Liver (tissue), 9 donors: ENCODE measurements around the gene SHC3. TPM values are rescaled to one million over a fixed set of nuclear protein-coding genes. Genes with fewer than 3 reads are reported as not detected.

Experiments used
- DNase-seq: peaks from one replicate; pipeline ENCODE4 v3.0.0-alpha.2; 2017; ENCODE audit warnings: low spot score
- H3K27ac ChIP-seq, 2 donors: one replicate each; pipeline ENCODE4 v1.7.0; 2013; ENCODE audit warnings: inconsistent platforms in 2 of 2, low read length in 2 of 2, control low read depth in 1 of 2, low read depth in 1 of 2, mild to moderate bottlenecking in 1 of 2
- H3K27me3 ChIP-seq, 4 donors: one replicate each; pipeline versions ENCODE4 v1.6.1 to v1.7.0; 2013; ENCODE audit warnings: low read length in 3 of 4, inconsistent platforms in 1 of 4, mild to moderate bottlenecking in 1 of 4, moderate library complexity in 1 of 4; ENCODE audit not compliant: control insufficient read depth in 4 of 4, insufficient read depth in 4 of 4
- H3K36me3 ChIP-seq, 4 donors: one replicate each; pipeline versions ENCODE4 v1.6.1 to v1.7.0; 2013; ENCODE audit warnings: low read length in 3 of 4, mild to moderate bottlenecking in 3 of 4, low read depth in 1 of 4, moderate library complexity in 1 of 4; ENCODE audit not compliant: control insufficient read depth in 4 of 4, insufficient read depth in 3 of 4
- H3K4me1 ChIP-seq, 4 donors: one replicate each; pipeline versions ENCODE4 v1.6.1 to v1.7.0; 2013; ENCODE audit warnings: low read length in 3 of 4, mild to moderate bottlenecking in 3 of 4, moderate library complexity in 1 of 4; ENCODE audit not compliant: control insufficient read depth in 4 of 4, insufficient read depth in 4 of 4
- H3K4me3 ChIP-seq, 3 donors: one replicate each; pipeline versions ENCODE4 v1.6.1 to v1.7.0; 2013; ENCODE audit warnings: low read length in 3 of 3, control low read depth in 1 of 3, low read depth in 1 of 3, mild to moderate bottlenecking in 1 of 3
- H3K9ac ChIP-seq, 2 donors: one replicate each; pipeline ENCODE4 v1.7.0; 2013; ENCODE audit warnings: low read length in 2 of 2, mild to moderate bottlenecking in 2 of 2, moderate library complexity in 2 of 2, control low read depth in 1 of 2, low read depth in 1 of 2
- H3K9me3 ChIP-seq, 4 donors: one replicate each; pipeline versions ENCODE4 v1.6.1 to v1.7.0; 2013; ENCODE audit warnings: low read length in 3 of 4; ENCODE audit not compliant: control insufficient read depth in 4 of 4
- EGR1 ChIP-seq, 2 donors: IDR thresholded peaks; 2 replicates each; pipeline ENCODE4 v1.6.1; 2016 to 2018; ENCODE audit warnings: antibody characterized with exemption in 2 of 2, low read depth in 2 of 2
- FOXA1 ChIP-seq: IDR thresholded peaks from 2 replicates; pipeline ENCODE4 v1.6.1; 2016; ENCODE audit warnings: antibody characterized with exemption
- FOXA2 ChIP-seq: IDR thresholded peaks from 2 replicates; pipeline ENCODE4 v1.6.1; 2016; ENCODE audit warnings: antibody characterized with exemption
- GABPA ChIP-seq, 2 donors: IDR thresholded peaks in 1 of 2; conservative IDR thresholded peaks in 1 of 2; 2 replicates each; pipeline ENCODE4 v1.6.1; 2016; ENCODE audit warnings: antibody characterized with exemption in 2 of 2, mild to moderate bottlenecking in 1 of 2, moderate library complexity in 1 of 2
- HNF4A ChIP-seq, 2 donors: conservative IDR thresholded peaks; 2 replicates each; pipeline ENCODE4 v1.6.1; 2016; ENCODE audit warnings: antibody characterized with exemption in 2 of 2, mild to moderate bottlenecking in 2 of 2
- HNF4G ChIP-seq: IDR thresholded peaks from 2 replicates; pipeline ENCODE4 v1.6.1; 2016; ENCODE audit warnings: antibody characterized with exemption
- JUND ChIP-seq, 2 donors: IDR thresholded peaks; 2 replicates each; pipeline ENCODE4 v1.6.1; 2016; ENCODE audit warnings: antibody characterized with exemption in 2 of 2
- NR2F2 ChIP-seq: IDR thresholded peaks from 2 replicates; pipeline ENCODE4 v1.6.1; 2016; ENCODE audit warnings: antibody characterized with exemption
- RAD21 ChIP-seq, 2 donors: IDR thresholded peaks; 2 replicates each; pipeline ENCODE4 v1.6.1; 2016; ENCODE audit warnings: antibody characterized with exemption in 2 of 2, mild to moderate bottlenecking in 2 of 2
- RXRA ChIP-seq, 2 donors: IDR thresholded peaks; 2 replicates each; pipeline ENCODE4 v1.6.1; 2017 to 2018; ENCODE audit warnings: antibody characterized with exemption in 2 of 2, mild to moderate bottlenecking in 1 of 2
- SP1 ChIP-seq: IDR thresholded peaks from 2 replicates; pipeline ENCODE4 v1.6.1; 2018; ENCODE audit warnings: antibody characterized with exemption, mild to moderate bottlenecking
- TAF1 ChIP-seq: conservative IDR thresholded peaks from 2 replicates; pipeline ENCODE4 v1.6.1; 2016; ENCODE audit warnings: antibody characterized with exemption, mild to moderate bottlenecking
- YY1 ChIP-seq: IDR thresholded peaks from 2 replicates; pipeline ENCODE4 v1.6.1; 2016; ENCODE audit warnings: antibody characterized with exemption, mild to moderate bottlenecking
- WGBS: extraction: QIAGEN DNeasy Blood & Tissue Kit; methylation state at CpG from one replicate; pipeline ENCODE4 v1.1.7; 2013; 5-methylcytosine and 5-hydroxymethylcytosine counted together
- polyA plus RNA-seq, 2 donors: library from polyadenylated mRNA; stranded (reverse) in 1 of 2; unstranded in 1 of 2; fragments of 200-250 nt in 1 of 2; fragments of >200 nt in 1 of 2; fragmentation: Nextera tagmentation in 1 of 2; extraction: Ambion mirVana in 1 of 2; gene quantifications; one replicate each; pipeline versions ENCODE4 v1.2.1 to v1.2.3, GENCODE V29; 2013 to 2015
- total RNA-seq, 2 donors: library from RNA; depleted of rRNA; stranded (reverse); fragments of >200 nt; gene quantifications; one replicate each; pipeline ENCODE4 v1.2.3, GENCODE V29; 2014
- TF ChIP-seq, protein P1 (sequence below): IDR thresholded peaks from 2 replicates; pipeline ENCODE4 v1.6.1; 2016; ENCODE audit warnings: antibody characterized with exemption
- TF ChIP-seq, protein P2 (sequence below): IDR thresholded peaks from 2 replicates; pipeline ENCODE4 v1.6.1; 2016; ENCODE audit warnings: antibody characterized with exemption, mild to moderate bottlenecking
- TF ChIP-seq, protein P3 (sequence below): IDR thresholded peaks from 2 replicates; pipeline ENCODE4 v1.6.1; 2016; ENCODE audit warnings: antibody characterized with exemption
- TF ChIP-seq, protein P4 (sequence below): IDR thresholded peaks from 2 replicates; pipeline ENCODE4 v1.6.1; 2016; ENCODE audit warnings: antibody characterized with exemption
- TF ChIP-seq, protein P5 (sequence below): fragments of 150-350 bp; IDR thresholded peaks from 2 replicates; pipeline ENCODE4 v1.5.1; 2017; ENCODE audit warnings: improper control_type of control experiment, low read depth, low read length; ENCODE audit not compliant: missing input control
- donor health status: healthy.
- donor health status: healthy.
- donor health status: healthy.
- donor health status: healthy.
- donor health status: healthy.

Gene SHC3
- total and polyA plus RNA-seq, 4 donors = 0.03 to 0.08 (median 0.04) TPM

DNA sequence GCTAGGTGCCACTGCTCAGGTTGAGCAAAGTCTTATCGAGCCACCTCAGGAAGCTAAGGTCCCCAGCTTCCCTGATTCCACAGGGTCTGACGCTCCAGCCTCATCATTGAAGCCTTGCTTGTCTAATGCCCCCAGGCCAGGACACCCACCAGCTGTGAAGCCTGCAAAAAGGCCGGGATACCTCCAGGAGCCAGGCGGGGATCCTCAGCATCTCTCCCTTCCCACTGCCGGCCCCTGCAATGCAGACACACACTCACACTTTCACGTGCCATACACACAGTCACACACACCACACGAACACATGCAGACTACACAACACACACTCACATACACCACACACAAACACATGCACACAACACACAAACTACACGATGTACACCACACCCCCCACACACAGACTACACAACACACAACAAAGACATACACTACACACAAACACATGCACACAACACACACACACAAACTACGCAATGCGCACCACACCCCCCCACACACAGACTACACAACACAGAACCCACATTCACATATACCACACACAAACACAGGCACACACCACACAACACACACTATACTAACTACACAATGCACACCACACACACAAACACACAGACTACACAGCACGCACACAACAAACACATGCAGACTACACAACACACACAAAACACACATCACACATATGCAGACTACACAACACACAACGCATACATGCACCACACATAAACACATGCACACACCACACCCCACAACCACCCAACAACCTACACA is 205.2 kb downstream of the SHC3 start:
- no peak overlapping the region for H3K4me3 ChIP-seq
- WGBS = 92% methylated on average over 12 of the region's 12 CpGs
- no peaks in the 10 kb centered on the region for H3K36me3 ChIP-seq
- H3K27me3 ChIP-seq = no peaks in the 10 kb centered on the region
- H3K9ac ChIP-seq = no peak overlapping the region
- TF ChIP-seq EGR1 (IDR thresholded peaks at IDR 0.05; ENCODE audit: low read depth in 2 of 2) = no peak
- TF ChIP-seq FOXA2 = no peak
- no peak for TF ChIP-seq HNF4A (conservative IDR thresholded peaks at IDR 0.05)
- no peak for TF ChIP-seq NR2F2
- TF ChIP-seq YY1 = no peak
- TF ChIP-seq, protein P1, sequence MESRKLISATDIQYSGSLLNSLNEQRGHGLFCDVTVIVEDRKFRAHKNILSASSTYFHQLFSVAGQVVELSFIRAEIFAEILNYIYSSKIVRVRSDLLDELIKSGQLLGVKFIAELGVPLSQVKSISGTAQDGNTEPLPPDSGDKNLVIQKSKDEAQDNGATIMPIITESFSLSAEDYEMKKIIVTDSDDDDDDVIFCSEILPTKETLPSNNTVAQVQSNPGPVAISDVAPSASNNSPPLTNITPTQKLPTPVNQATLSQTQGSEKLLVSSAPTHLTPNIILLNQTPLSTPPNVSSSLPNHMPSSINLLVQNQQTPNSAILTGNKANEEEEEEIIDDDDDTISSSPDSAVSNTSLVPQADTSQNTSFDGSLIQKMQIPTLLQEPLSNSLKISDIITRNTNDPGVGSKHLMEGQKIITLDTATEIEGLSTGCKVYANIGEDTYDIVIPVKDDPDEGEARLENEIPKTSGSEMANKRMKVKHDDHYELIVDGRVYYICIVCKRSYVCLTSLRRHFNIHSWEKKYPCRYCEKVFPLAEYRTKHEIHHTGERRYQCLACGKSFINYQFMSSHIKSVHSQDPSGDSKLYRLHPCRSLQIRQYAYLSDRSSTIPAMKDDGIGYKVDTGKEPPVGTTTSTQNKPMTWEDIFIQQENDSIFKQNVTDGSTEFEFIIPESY = no peak
- TF ChIP-seq TAF1 = no peak
- no peak for TF ChIP-seq SP1
- TF ChIP-seq RAD21 (IDR thresholded peaks at IDR 0.05) = no peak
- TF ChIP-seq FOXA1 = no peak
- TF ChIP-seq, protein P2, sequence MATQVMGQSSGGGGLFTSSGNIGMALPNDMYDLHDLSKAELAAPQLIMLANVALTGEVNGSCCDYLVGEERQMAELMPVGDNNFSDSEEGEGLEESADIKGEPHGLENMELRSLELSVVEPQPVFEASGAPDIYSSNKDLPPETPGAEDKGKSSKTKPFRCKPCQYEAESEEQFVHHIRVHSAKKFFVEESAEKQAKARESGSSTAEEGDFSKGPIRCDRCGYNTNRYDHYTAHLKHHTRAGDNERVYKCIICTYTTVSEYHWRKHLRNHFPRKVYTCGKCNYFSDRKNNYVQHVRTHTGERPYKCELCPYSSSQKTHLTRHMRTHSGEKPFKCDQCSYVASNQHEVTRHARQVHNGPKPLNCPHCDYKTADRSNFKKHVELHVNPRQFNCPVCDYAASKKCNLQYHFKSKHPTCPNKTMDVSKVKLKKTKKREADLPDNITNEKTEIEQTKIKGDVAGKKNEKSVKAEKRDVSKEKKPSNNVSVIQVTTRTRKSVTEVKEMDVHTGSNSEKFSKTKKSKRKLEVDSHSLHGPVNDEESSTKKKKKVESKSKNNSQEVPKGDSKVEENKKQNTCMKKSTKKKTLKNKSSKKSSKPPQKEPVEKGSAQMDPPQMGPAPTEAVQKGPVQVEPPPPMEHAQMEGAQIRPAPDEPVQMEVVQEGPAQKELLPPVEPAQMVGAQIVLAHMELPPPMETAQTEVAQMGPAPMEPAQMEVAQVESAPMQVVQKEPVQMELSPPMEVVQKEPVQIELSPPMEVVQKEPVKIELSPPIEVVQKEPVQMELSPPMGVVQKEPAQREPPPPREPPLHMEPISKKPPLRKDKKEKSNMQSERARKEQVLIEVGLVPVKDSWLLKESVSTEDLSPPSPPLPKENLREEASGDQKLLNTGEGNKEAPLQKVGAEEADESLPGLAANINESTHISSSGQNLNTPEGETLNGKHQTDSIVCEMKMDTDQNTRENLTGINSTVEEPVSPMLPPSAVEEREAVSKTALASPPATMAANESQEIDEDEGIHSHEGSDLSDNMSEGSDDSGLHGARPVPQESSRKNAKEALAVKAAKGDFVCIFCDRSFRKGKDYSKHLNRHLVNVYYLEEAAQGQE = no peak
- TF ChIP-seq JUND (IDR thresholded peaks at IDR 0.05) = no peak
- TF ChIP-seq HNF4G = no peak
- TF ChIP-seq, protein P3, sequence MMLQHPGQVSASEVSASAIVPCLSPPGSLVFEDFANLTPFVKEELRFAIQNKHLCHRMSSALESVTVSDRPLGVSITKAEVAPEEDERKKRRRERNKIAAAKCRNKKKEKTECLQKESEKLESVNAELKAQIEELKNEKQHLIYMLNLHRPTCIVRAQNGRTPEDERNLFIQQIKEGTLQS = no peak
- TF ChIP-seq, protein P4, sequence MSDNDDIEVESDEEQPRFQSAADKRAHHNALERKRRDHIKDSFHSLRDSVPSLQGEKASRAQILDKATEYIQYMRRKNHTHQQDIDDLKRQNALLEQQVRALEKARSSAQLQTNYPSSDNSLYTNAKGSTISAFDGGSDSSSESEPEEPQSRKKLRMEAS = no peak
- TF ChIP-seq RXRA (IDR thresholded peaks at IDR 0.05) = no peak
- TF ChIP-seq GABPA (IDR thresholded peaks at IDR 0.05 in 1 of 2, conservative IDR thresholded peaks at IDR 0.05 in 1 of 2) = no peak
- TF ChIP-seq, protein P5, sequence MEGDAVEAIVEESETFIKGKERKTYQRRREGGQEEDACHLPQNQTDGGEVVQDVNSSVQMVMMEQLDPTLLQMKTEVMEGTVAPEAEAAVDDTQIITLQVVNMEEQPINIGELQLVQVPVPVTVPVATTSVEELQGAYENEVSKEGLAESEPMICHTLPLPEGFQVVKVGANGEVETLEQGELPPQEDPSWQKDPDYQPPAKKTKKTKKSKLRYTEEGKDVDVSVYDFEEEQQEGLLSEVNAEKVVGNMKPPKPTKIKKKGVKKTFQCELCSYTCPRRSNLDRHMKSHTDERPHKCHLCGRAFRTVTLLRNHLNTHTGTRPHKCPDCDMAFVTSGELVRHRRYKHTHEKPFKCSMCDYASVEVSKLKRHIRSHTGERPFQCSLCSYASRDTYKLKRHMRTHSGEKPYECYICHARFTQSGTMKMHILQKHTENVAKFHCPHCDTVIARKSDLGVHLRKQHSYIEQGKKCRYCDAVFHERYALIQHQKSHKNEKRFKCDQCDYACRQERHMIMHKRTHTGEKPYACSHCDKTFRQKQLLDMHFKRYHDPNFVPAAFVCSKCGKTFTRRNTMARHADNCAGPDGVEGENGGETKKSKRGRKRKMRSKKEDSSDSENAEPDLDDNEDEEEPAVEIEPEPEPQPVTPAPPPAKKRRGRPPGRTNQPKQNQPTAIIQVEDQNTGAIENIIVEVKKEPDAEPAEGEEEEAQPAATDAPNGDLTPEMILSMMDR = no peak
- no peak for DNase-seq
- H3K27ac ChIP-seq = no peak overlapping the region
- H3K9me3 ChIP-seq = peaks cover 0 to 5% (median 4%) of the 10 kb centered on the region in 4 donors
- peaks cover 0 to 1% (median 0%) of the 10 kb centered on the region in 4 donors for H3K4me1 ChIP-seq
